22Rv1 (cell line): Measurements from ENCODE around the gene IQGAP2.

Experiments used
- H3K27ac ChIP-seq: fragments of 450-650 bp; 2 replicates; pipeline ENCODE4 v1.5.1; 2017
- ZFX ChIP-seq: fragments of 450-650 bp; IDR thresholded peaks from 2 replicates; pipeline ENCODE4 v1.6.1; 2017; ENCODE audit warnings: antibody characterized with exemption, borderline replicate concordance
- TF ChIP-seq, protein P1 (sequence below): fragments of 450-650 bp; IDR thresholded peaks from 2 replicates; pipeline ENCODE4 v1.5.1; 2017; ENCODE audit warnings: mild to moderate bottlenecking

The IQGAP2 gene

DNA sequence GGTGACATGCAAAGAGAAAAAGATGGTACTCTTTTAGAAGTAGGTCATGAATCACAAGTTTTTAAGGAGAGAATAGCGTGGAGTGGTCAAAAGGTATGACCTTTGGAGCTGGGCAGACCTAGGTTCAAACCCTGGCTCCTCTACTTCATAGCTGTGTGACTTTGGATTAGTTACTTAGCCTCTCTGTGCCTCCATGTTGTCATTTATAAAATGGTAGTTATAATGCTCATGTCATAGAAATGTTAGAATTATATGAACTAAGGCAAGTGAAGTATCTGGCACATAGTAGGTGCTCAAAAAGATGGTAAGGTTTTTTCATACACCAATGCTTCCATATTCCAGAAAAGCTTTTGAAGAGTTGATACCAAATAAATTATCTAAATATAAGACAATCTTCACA, 320.2 kb downstream of the IQGAP2 start:
- H3K27ac ChIP-seq = no peak overlapping the region
- TF ChIP-seq, protein P1, sequence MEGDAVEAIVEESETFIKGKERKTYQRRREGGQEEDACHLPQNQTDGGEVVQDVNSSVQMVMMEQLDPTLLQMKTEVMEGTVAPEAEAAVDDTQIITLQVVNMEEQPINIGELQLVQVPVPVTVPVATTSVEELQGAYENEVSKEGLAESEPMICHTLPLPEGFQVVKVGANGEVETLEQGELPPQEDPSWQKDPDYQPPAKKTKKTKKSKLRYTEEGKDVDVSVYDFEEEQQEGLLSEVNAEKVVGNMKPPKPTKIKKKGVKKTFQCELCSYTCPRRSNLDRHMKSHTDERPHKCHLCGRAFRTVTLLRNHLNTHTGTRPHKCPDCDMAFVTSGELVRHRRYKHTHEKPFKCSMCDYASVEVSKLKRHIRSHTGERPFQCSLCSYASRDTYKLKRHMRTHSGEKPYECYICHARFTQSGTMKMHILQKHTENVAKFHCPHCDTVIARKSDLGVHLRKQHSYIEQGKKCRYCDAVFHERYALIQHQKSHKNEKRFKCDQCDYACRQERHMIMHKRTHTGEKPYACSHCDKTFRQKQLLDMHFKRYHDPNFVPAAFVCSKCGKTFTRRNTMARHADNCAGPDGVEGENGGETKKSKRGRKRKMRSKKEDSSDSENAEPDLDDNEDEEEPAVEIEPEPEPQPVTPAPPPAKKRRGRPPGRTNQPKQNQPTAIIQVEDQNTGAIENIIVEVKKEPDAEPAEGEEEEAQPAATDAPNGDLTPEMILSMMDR = no peak
- no peak for TF ChIP-seq ZFX

DNA sequence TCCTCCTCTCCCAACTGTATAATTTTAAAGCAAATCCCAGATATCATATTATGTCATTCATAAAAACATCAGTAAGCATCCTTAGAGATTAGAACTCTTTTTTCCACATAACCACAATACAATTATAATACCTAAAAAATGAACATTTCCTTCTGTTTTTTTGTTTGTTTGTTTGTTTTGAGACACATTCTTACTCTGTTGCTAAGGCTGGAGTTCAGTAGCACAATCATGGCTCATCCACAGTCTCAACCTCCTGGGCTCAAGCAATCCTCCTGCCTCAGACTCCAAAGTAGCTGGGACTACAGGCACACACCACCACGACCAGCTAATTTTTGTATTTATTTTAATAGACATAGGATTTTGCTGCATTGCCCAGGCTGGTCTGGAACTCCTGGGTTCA, 320.8 kb downstream of the IQGAP2 start:
- no peak overlapping the region for H3K27ac ChIP-seq
- TF ChIP-seq ZFX = no peak
- TF ChIP-seq, protein P1 = no peak

DNA sequence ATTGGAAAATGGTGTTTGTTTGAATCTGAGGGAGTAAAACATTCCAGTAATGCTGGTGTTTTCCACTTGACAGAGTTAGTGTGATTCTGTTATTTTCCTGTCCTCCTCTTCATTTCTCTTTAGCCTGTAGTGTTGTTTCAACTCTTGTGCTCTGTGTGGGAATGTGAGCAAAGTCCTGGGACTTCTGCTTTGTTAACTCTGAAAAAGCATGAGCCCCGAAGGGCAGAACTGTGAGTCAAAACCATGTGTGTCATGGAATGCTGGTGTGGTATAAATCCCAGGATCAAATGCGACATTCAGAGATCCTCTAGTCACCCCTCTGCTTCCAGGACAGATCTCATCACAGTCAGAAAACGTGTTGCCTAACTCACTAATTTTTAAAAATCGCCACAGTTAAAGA, 321.8 kb downstream of the IQGAP2 start:
- H3K27ac ChIP-seq = no peak overlapping the region
- no peak for TF ChIP-seq ZFX
- TF ChIP-seq, protein P1 = no peak

DNA sequence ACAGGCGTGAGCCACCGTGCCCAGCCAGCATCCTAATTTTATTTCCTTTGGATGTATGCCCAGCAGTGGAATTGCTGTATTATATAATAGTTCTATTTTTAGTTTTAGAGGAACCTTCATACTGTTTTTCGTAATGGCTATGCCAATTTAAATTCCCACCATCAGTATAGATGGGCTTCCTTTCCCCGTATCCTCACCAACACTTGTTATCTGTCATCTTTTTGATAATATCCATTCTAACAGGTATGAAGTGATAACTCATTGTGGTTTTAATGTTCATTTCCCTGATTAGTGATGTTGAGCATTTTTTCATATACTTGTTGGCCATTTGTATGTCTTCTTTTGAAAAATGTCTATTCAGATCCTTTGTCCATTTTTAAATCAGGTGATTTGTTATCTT, 325.9 kb downstream of the IQGAP2 start:
- TF ChIP-seq, protein P1 = no peak
- no peak for TF ChIP-seq ZFX
- H3K27ac ChIP-seq = no peak overlapping the region

DNA sequence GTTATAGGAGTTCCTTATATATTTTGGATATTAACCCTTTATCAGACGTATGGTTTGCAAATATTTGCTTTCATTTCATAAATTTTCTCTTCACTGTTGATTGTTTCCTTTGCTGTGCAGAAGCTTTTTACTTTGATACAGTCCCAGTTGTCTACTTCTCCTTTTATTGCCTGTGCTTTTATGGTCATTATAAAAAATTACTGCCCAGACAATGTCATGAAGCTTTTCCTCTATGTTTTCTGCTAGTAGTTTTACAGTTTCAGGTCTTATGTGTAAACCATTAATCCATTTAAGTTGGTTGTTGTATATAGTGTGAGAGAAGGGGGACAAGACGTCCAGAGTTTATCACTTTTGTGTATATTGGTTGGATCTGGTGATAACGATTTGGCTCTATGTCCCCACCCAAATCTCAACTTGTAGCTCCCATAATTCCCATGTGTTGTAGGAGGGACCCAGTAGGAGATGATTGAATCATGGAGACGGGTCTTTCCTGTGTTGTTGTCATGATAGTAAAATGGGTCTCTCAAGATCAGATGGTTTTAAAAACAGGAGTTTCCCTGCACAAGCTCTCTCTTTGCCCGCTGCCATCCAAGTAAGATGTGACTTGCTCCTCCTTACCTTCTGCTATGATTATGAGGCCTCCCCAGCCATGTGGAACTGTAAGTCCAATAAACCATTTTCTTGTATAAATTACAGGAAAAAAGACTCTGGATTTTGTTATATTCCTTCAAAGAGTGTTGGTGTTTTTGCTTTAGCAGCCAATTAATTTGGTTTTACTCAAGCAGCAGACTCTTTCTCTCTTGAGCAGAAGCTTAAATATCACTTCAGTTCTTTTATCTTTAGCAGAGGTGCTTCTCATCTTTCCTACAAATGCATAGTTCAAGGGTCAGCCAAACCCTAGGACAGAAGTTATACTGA, 326.5 kb downstream of the IQGAP2 start:
- no peak overlapping the region for H3K27ac ChIP-seq
- TF ChIP-seq, protein P1 = no peak
- no peak for TF ChIP-seq ZFX

DNA sequence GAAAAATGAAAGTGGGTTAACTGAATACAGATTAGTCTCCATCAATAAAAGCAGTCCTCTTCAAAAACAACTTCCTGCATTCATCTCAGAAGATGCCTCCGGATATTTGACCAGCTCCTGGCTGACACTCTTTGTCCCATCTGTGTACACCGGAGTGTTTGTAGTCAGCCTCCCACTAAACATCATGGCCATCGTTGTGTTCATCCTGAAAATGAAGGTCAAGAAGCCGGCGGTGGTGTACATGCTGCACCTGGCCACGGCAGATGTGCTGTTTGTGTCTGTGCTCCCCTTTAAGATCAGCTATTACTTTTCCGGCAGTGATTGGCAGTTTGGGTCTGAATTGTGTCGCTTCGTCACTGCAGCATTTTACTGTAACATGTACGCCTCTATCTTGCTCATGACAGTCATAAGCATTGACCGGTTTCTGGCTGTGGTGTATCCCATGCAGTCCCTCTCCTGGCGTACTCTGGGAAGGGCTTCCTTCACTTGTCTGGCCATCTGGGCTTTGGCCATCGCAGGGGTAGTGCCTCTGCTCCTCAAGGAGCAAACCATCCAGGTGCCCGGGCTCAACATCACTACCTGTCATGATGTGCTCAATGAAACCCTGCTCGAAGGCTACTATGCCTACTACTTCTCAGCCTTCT, 329.4 kb downstream of the IQGAP2 start:
- TF ChIP-seq, protein P1 = no peak
- no peak for TF ChIP-seq ZFX
- no peak overlapping the region for H3K27ac ChIP-seq

DNA sequence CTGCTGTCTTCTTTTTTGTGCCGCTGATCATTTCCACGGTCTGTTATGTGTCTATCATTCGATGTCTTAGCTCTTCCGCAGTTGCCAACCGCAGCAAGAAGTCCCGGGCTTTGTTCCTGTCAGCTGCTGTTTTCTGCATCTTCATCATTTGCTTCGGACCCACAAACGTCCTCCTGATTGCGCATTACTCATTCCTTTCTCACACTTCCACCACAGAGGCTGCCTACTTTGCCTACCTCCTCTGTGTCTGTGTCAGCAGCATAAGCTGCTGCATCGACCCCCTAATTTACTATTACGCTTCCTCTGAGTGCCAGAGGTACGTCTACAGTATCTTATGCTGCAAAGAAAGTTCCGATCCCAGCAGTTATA, 329.9 kb downstream of the IQGAP2 start:
- TF ChIP-seq, protein P1 = no peak
- no peak for TF ChIP-seq ZFX

More for the DNA sequence above, 329.9 kb downstream of the IQGAP2 start:
- H3K27ac ChIP-seq = no peak overlapping the region
